Activated CD4-positive, alpha-beta memory T cell treated with anti-CD3 and anti-CD28 coated beads for 36 hours (primary cell): Measurements from ENCODE around the gene BPIFA2. TPM values are rescaled to one million over a fixed set of nuclear protein-coding genes. Genes with fewer than 3 reads are reported as not detected.

Source experiments
- CTCF ChIA-PET: fragments of 350-600 bp; sonication (Branson Sonifier 250); formaldehyde crosslinking; loops from one replicate; lab custom pipeline; 2021; ENCODE audit warnings: antibody characterized with exemption, inconsistent platforms; lab: Charles Lee
- POLR2A ChIA-PET: fragments of 350-600 bp; sonication (Branson Sonifier 250); formaldehyde crosslinking; loops from one replicate; lab custom pipeline; 2021; ENCODE audit warnings: antibody characterized with exemption; lab: Charles Lee
- DNase-seq: peaks from one replicate; pipeline ENCODE4 v3.0.0-alpha.2; 2020
- H3K27ac Mint-ChIP-seq: one replicate; pipeline ENCODE4 v1.8.0; 2021; ENCODE audit warnings: mixed read lengths
- H3K27me3 Mint-ChIP-seq: one replicate; pipeline ENCODE4 v1.8.0; 2021; ENCODE audit warnings: mixed read lengths
- H3K36me3 Mint-ChIP-seq: one replicate; pipeline ENCODE4 v1.8.0; 2021; ENCODE audit warnings: mixed read lengths
- H3K4me1 Mint-ChIP-seq: one replicate; pipeline ENCODE4 v1.8.0; 2021; ENCODE audit warnings: low read depth, mixed read lengths
- H3K4me3 Mint-ChIP-seq: one replicate; pipeline ENCODE4 v1.8.0; 2021; ENCODE audit warnings: mild to moderate bottlenecking, mixed read lengths
- H3K9me3 Mint-ChIP-seq: one replicate; pipeline ENCODE4 v1.8.0; 2021; ENCODE audit warnings: mixed read lengths
- intact Hi-C: fragments of 100-400 bp; cut with micrococcal nuclease; formaldehyde crosslinking; loops from one replicate; pipeline ENCODE4 v1.15.1; 2023
- total RNA-seq, 2 experiments: library from RNA; stranded (reverse); gene quantifications; one replicate each; pipeline ENCODE4 v1.2.3, GENCODE V29; 2021

BPIFA2 gene
- total RNA-seq, 2 experiments from 2014 or later: not detected

GRCh38 chr20:33163856-33164762 lies 3.9 kb upstream of the BPIFA2 start:
- Mint-ChIP-seq H3K4me3 (no peak overlapping the region), H3K27me3 (peaks cover 7% of the 10 kb centered on the region), H3K4me1 (no peaks in the 10 kb centered on the region), H3K9me3 (peaks cover 7% of the 10 kb centered on the region), H3K27ac (no peak overlapping the region), H3K36me3 (peaks cover 7% of the 10 kb centered on the region)
- DNase-seq: no peak
- POLR2A ChIA-PET: no interaction called here
- CTCF ChIA-PET: interaction anchor here (1.3 kb wide), 1 partner anchor 68 kb away, joined by 5 read pairs; no protein-coding TSS in a partner anchor
- intact Hi-C loops: no loop called here

GRCh38 chr20:33164763-33165095 lies 3.2 kb upstream of the BPIFA2 start:
- Mint-ChIP-seq H3K27me3 (peaks cover 7% of the 10 kb centered on the region), H3K9me3 (peaks cover 12% of the 10 kb centered on the region), H3K27ac (no peak overlapping the region), H3K4me3 (no peak overlapping the region), H3K36me3 (peaks cover 8% of the 10 kb centered on the region), H3K4me1 (no peaks in the 10 kb centered on the region)
- no peak for DNase-seq
- ChIA-PET POLR2A (no interaction called here), CTCF (no interaction called here)
- intact Hi-C loops: no loop called here

GRCh38 chr20:33165416-33166055 lies 2.4 kb upstream of the BPIFA2 start:
- Mint-ChIP-seq H3K9me3 (peaks cover 12% of the 10 kb centered on the region), H3K36me3 (peaks cover 8% of the 10 kb centered on the region), H3K4me3 (no peak overlapping the region), H3K4me1 (no peaks in the 10 kb centered on the region), H3K27ac (no peak overlapping the region), H3K27me3 (peaks cover 7% of the 10 kb centered on the region)
- intact Hi-C loops: no loop called here
- no peak for DNase-seq
- ChIA-PET CTCF (no interaction called here), POLR2A (no interaction called here)

GRCh38 chr20:33166533-33167113 lies 1.3 kb upstream of the BPIFA2 start:
- intact Hi-C loops: no loop called here
- Mint-ChIP-seq H3K4me1 (no peaks in the 10 kb centered on the region), H3K27me3 (peaks cover 7% of the 10 kb centered on the region), H3K36me3 (peaks cover 9% of the 10 kb centered on the region), H3K9me3 (peaks cover 14% of the 10 kb centered on the region), H3K4me3 (no peak overlapping the region), H3K27ac (no peak overlapping the region)
- ChIA-PET POLR2A (no interaction called here), CTCF (no interaction called here)
- no peak for DNase-seq

GRCh38 chr20:33169176-33169794 lies 1.3 kb downstream of the BPIFA2 start:
- peak; percentile 45 for DNase-seq
- Mint-ChIP-seq H3K27me3 (peaks cover 9% of the 10 kb centered on the region), H3K36me3 (peaks cover 9% of the 10 kb centered on the region), H3K27ac (no peak overlapping the region), H3K4me3 (no peak overlapping the region), H3K9me3 (peaks cover 14% of the 10 kb centered on the region), H3K4me1 (no peaks in the 10 kb centered on the region)
- intact Hi-C loops: no loop called here
- POLR2A ChIA-PET: no interaction called here
- CTCF ChIA-PET: interaction anchor here (0.7 to 1.0 kb wide), 4 partner anchors 33 to 40 kb away, joined by 3 read pairs; no protein-coding TSS in a partner anchor

- Mint-ChIP-seq H3K4me3 (no peak overlapping the region), H3K36me3 (peaks cover 9% of the 10 kb centered on the region), H3K27me3 (peaks cover 6% of the 10 kb centered on the region), H3K4me1 (no peaks in the 10 kb centered on the region), H3K9me3 (peaks cover 14% of the 10 kb centered on the region), H3K27ac (no peak overlapping the region)
- no peak for DNase-seq
- ChIA-PET CTCF (no interaction called here), POLR2A (no interaction called here)
- intact Hi-C loops: no loop called here
Measured at GRCh38 chr20:33172781-33173180, 4.8 kb downstream of the BPIFA2 start.

GRCh38 chr20:33175123-33175522 lies 7.2 kb downstream of the BPIFA2 start:
- Mint-ChIP-seq H3K4me3 (no peak overlapping the region), H3K9me3 (peaks cover 2% of the 10 kb centered on the region), H3K4me1 (no peaks in the 10 kb centered on the region), H3K36me3 (peaks cover 2% of the 10 kb centered on the region), H3K27me3 (peaks cover 2% of the 10 kb centered on the region), H3K27ac (no peak overlapping the region)
- POLR2A ChIA-PET: no interaction called here
- DNase-seq: no peak
- intact Hi-C loops: no loop called here
- CTCF ChIA-PET: interaction anchor here (1.1 kb wide), 1 partner anchor 117 kb away, joined by 3 read pairs; no protein-coding TSS in a partner anchor

GRCh38 chr20:33176101-33176500 lies 8.1 kb downstream of the BPIFA2 start:
- ChIA-PET CTCF (no interaction called here), POLR2A (no interaction called here)
- H3K36me3 Mint-ChIP-seq: no peaks in the 10 kb centered on the region
- H3K4me1 Mint-ChIP-seq: no peaks in the 10 kb centered on the region
- H3K9me3 Mint-ChIP-seq: peaks cover 2% of the 10 kb centered on the region
- no peak overlapping the region for H3K27ac Mint-ChIP-seq
- intact Hi-C loops: no loop called here
- no peak for DNase-seq
- H3K4me3 Mint-ChIP-seq: no peak overlapping the region
- peaks cover 2% of the 10 kb centered on the region for H3K27me3 Mint-ChIP-seq

- Mint-ChIP-seq H3K9me3 (no peaks in the 10 kb centered on the region), H3K27ac (no peak overlapping the region), H3K4me3 (no peak overlapping the region), H3K27me3 (no peaks in the 10 kb centered on the region), H3K4me1 (no peaks in the 10 kb centered on the region), H3K36me3 (no peaks in the 10 kb centered on the region)
- no peak for DNase-seq
- ChIA-PET POLR2A (no interaction called here), CTCF (no interaction called here)
- intact Hi-C loops: no loop called here
Measured at GRCh38 chr20:33177866-33178265, 9.9 kb downstream of the BPIFA2 start.

- H3K4me1 Mint-ChIP-seq: no peaks in the 10 kb centered on the region
- no peak overlapping the region for H3K27ac Mint-ChIP-seq
- H3K4me3 Mint-ChIP-seq: no peak overlapping the region
- CTCF ChIA-PET: no interaction called here
- POLR2A ChIA-PET: no interaction called here
- H3K9me3 Mint-ChIP-seq: peaks cover 4% of the 10 kb centered on the region
- no peak for DNase-seq
- H3K36me3 Mint-ChIP-seq: no peaks in the 10 kb centered on the region
- no peaks in the 10 kb centered on the region for H3K27me3 Mint-ChIP-seq
- intact Hi-C loops: no loop called here
Measured at GRCh38 chr20:33178726-33179125, 10.8 kb downstream of the BPIFA2 start.

- no peaks in the 10 kb centered on the region for H3K36me3 Mint-ChIP-seq
- CTCF ChIA-PET: no interaction called here
- H3K27me3 Mint-ChIP-seq: no peaks in the 10 kb centered on the region
- POLR2A ChIA-PET: no interaction called here
- H3K9me3 Mint-ChIP-seq: peaks cover 4% of the 10 kb centered on the region
- H3K27ac Mint-ChIP-seq: no peak overlapping the region
- DNase-seq: no peak
- H3K4me1 Mint-ChIP-seq: no peaks in the 10 kb centered on the region
- no peak overlapping the region for H3K4me3 Mint-ChIP-seq
- intact Hi-C loops: no loop called here
Measured at GRCh38 chr20:33180169-33180568, 12.2 kb downstream of the BPIFA2 start.

- POLR2A ChIA-PET: no interaction called here
- no peak for DNase-seq
- no peaks in the 10 kb centered on the region for H3K4me1 Mint-ChIP-seq
- H3K9me3 Mint-ChIP-seq: peaks cover 4% of the 10 kb centered on the region
- H3K4me3 Mint-ChIP-seq: no peak overlapping the region
- intact Hi-C loops: no loop called here
- CTCF ChIA-PET: no interaction called here
- H3K36me3 Mint-ChIP-seq: no peaks in the 10 kb centered on the region
- no peaks in the 10 kb centered on the region for H3K27me3 Mint-ChIP-seq
- no peak overlapping the region for H3K27ac Mint-ChIP-seq
Measured at GRCh38 chr20:33181482-33182093, 13.6 kb downstream of the BPIFA2 start.
